ENCODE results near the gene KHDRBS2. TPM values are rescaled to one million over a fixed set of nuclear protein-coding genes. Genes with fewer than 3 reads are reported as not detected.

The KHDRBS2 gene
- total RNA-seq, 1 experiment from 2014 or later, result not detected

DNA sequence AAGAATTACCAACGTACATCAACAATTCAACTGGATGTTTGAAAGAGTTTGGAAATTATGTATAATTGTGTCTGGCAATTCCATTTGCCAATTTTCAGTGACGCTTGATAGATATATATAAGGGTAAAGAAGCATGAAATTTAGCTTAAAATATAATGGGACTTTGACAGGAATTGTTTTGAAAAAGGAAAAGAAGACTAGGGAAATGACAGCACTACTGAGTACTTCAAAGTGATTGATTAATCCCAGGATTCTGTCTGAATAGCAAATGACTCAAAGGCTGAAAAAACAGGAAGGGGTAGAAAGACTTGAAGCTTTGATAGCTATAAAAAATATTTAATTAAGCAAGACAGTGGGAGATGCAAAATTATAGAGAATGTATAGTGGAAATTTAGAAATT is 200.0 kb downstream of the KHDRBS2 start:
- TF ChIP-seq, protein P1, sequence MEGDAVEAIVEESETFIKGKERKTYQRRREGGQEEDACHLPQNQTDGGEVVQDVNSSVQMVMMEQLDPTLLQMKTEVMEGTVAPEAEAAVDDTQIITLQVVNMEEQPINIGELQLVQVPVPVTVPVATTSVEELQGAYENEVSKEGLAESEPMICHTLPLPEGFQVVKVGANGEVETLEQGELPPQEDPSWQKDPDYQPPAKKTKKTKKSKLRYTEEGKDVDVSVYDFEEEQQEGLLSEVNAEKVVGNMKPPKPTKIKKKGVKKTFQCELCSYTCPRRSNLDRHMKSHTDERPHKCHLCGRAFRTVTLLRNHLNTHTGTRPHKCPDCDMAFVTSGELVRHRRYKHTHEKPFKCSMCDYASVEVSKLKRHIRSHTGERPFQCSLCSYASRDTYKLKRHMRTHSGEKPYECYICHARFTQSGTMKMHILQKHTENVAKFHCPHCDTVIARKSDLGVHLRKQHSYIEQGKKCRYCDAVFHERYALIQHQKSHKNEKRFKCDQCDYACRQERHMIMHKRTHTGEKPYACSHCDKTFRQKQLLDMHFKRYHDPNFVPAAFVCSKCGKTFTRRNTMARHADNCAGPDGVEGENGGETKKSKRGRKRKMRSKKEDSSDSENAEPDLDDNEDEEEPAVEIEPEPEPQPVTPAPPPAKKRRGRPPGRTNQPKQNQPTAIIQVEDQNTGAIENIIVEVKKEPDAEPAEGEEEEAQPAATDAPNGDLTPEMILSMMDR (IDR thresholded peaks at IDR 0.05; ENCODE audit: unreplicated experiment), result no peak
- intact Hi-C loops (cut with micrococcal nuclease), result no loop called here
- Mint-ChIP-seq H3K4me1 (ENCODE audit: insufficient read depth, unreplicated experiment) (no peaks in the 10 kb centered on the region), H3K36me3 (ENCODE audit: insufficient read depth, unreplicated experiment) (peaks cover 7% of the 10 kb centered on the region), H3K27ac (ENCODE audit: low read depth, unreplicated experiment) (no peak overlapping the region), H3K4me3 (ENCODE audit: unreplicated experiment) (no peak overlapping the region), H3K27me3 (ENCODE audit: insufficient read depth, unreplicated experiment) (no peaks in the 10 kb centered on the region), H3K9me3 (ENCODE audit: unreplicated experiment) (peaks cover 6% of the 10 kb centered on the region)
- BruUV-seq (replicated peaks), result no TSS peak
- ChIA-PET CTCF (no interaction called here), POLR2A (no interaction called here)
- no peak for DNase-seq (ENCODE audit: unreplicated experiment)

DNA sequence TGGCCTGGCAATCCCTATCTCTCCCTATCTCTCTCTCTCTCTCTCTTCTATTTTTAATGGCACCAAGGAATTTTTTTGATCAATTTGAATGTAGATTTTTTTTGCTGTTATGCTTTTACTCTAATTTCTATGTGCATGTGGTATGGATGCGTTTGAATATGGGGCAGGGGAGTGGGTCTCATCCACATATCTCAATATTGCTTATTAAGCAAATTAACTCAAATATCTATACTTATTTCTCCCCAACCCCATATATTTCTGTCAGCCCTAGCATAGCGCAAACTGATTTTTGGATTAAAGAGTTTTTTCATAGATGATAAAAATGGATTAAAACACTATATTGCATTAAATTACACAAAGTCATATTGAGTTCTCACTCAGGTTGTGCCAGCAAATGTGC is 210.2 kb downstream of the KHDRBS2 start:
- no peak overlapping the region for H3K4me3 Mint-ChIP-seq (ENCODE audit: unreplicated experiment)
- H3K27ac Mint-ChIP-seq (ENCODE audit: low read depth, unreplicated experiment), result no peak overlapping the region
- no TSS peak for BruUV-seq (replicated peaks)
- H3K9me3 Mint-ChIP-seq (ENCODE audit: unreplicated experiment), result peaks cover 16% of the 10 kb centered on the region
- H3K4me1 Mint-ChIP-seq (ENCODE audit: insufficient read depth, unreplicated experiment), result no peaks in the 10 kb centered on the region
- no peaks in the 10 kb centered on the region for H3K36me3 Mint-ChIP-seq (ENCODE audit: insufficient read depth, unreplicated experiment)
- ChIA-PET CTCF (interaction anchor here (0.7 kb wide), 1 partner anchor 268 kb away, joined by 3 read pairs; no protein-coding TSS in a partner anchor), POLR2A (no interaction called here)
- no peak for DNase-seq (ENCODE audit: unreplicated experiment)
- H3K27me3 Mint-ChIP-seq (ENCODE audit: insufficient read depth, unreplicated experiment), result no peaks in the 10 kb centered on the region
- intact Hi-C loops (cut with micrococcal nuclease), result no loop called here
- TF ChIP-seq, protein P1 (IDR thresholded peaks at IDR 0.05; ENCODE audit: unreplicated experiment), result no peak

DNA sequence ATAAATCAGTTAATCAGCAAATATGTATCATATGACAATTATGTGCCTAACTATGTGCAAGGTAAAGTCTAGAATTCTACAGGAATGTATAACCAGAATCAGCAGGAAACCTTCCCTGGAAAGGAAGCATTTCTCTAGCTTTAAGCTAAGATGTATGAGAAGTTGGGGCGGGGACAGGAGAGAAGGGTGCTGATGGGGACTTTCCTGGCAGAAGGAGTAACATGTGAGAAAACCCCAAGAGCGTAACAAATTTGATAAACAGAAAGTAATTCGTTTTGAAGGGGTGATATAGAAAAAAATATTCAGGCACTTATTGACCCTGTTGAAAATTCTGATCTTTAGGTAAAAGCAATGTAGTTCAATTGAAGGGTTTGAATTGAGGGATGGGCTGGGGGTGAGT is 226.1 kb downstream of the KHDRBS2 start:
- peaks cover 17% of the 10 kb centered on the region for H3K27me3 Mint-ChIP-seq (ENCODE audit: insufficient read depth, unreplicated experiment)
- CTCF ChIA-PET, result no interaction called here

DNA sequence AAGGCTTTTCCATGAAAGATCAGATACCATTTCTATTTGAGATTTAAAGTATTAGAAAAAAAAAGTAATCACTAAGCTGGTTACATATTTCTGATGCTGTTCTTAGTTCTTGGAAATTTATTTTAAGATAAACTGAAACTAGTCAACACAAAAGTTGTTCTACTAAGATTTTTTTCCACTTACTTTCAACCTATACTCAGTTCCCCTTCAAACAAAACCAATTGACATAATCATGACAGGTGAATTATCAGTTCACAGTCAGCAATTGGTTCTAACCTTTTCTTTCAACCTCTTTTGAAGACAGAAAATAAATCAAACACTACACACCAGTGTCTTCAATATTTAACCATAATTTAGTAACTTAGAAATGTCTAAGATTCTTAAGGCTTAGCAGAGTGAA is 228.7 kb downstream of the KHDRBS2 start:
- no peaks in the 10 kb centered on the region for H3K4me1 Mint-ChIP-seq (ENCODE audit: insufficient read depth, unreplicated experiment)
- CTCF ChIA-PET, result no interaction called here
- no peaks in the 10 kb centered on the region for H3K9me3 Mint-ChIP-seq (ENCODE audit: unreplicated experiment)
- BruUV-seq (replicated peaks), result no TSS peak
- no peaks in the 10 kb centered on the region for H3K36me3 Mint-ChIP-seq (ENCODE audit: insufficient read depth, unreplicated experiment)
- peaks cover 22% of the 10 kb centered on the region for H3K27me3 Mint-ChIP-seq (ENCODE audit: insufficient read depth, unreplicated experiment)
- intact Hi-C loops (cut with micrococcal nuclease), result no loop called here
- POLR2A ChIA-PET, result no interaction called here
- no peak overlapping the region for H3K4me3 Mint-ChIP-seq (ENCODE audit: unreplicated experiment)
- no peak overlapping the region for H3K27ac Mint-ChIP-seq (ENCODE audit: low read depth, unreplicated experiment)
- TF ChIP-seq, protein P1 (IDR thresholded peaks at IDR 0.05; ENCODE audit: unreplicated experiment), result no peak
- DNase-seq (ENCODE audit: unreplicated experiment), result no peak

More for the DNA sequence above, 226.1 kb downstream of the KHDRBS2 start:
- Mint-ChIP-seq H3K36me3 (ENCODE audit: insufficient read depth, unreplicated experiment) (no peaks in the 10 kb centered on the region), H3K4me1 (ENCODE audit: insufficient read depth, unreplicated experiment) (no peaks in the 10 kb centered on the region), H3K4me3 (ENCODE audit: unreplicated experiment) (no peak overlapping the region), H3K27ac (ENCODE audit: low read depth, unreplicated experiment) (no peak overlapping the region), H3K9me3 (ENCODE audit: unreplicated experiment) (no peaks in the 10 kb centered on the region)
- TF ChIP-seq, protein P1 (IDR thresholded peaks at IDR 0.05; ENCODE audit: unreplicated experiment), result no peak
- no TSS peak for BruUV-seq (replicated peaks)
- POLR2A ChIA-PET, result no interaction called here
- DNase-seq (ENCODE audit: unreplicated experiment), result no peak
- intact Hi-C loops (cut with micrococcal nuclease), result no loop called here
